ENCODE data around the gene PALLD. TPM values are rescaled to one million over a fixed set of nuclear protein-coding genes. Genes with fewer than 3 reads are reported as not detected.

Gene PALLD
- total and polyA plus RNA-seq, 2 of the 8 experiments (the other 6 are each of a cell fraction or from before 2014, with no cell fraction given), result 10.5 to 25.0 TPM

DNA sequence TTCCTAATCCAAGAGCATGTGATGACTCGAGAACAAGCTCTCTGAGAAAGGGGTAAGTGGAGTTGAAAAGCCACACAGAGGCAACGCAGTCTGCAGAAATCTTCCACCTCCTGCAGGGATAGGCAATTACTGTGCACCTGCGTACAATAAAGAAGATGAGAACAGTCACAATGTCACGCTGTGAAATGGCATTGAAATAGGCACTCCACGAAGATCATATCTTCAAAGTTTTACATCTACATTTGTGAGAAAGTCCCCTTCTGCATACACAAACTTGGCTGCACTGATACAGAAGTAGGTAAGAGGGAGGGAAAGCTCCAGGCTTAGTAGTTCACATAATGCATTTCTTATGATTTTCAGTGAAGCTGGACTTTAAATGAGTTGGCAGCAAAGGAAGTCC is 43.7 kb upstream of the PALLD start:
- 91% methylated on average over 5 of the region's 5 CpGs; no CpG with 5 or more reads in 1 of the 2 experiments for WGBS, 2 experiments (ENCODE audit: extremely low coverage in 1 of 2, insufficient coverage in 1 of 2, insufficient read length in 1 of 2, insufficient replicate concordance in 2 of 2, low coverage in 1 of 2, low lambda C conversion rate in 2 of 2, missing lambda C conversion rate in 1 of 2)
- Histone ChIP-seq H3K4ac (replicated peaks; ENCODE audit: insufficient read length, low read depth, low read length) (no peak overlapping the region), H3K14ac (ENCODE audit: insufficient read length) (no peak overlapping the region), H2BK15ac (ENCODE audit: low read length) (no peak overlapping the region), H2AFZ (ENCODE audit: low read length) (no peak overlapping the region), H3K9ac (replicated peaks in 1 of 4; ENCODE audit: extremely low read depth in 1 of 4, low read depth in 3 of 4, low read length in 3 of 4) (no peak overlapping the region), H3K23ac (ENCODE audit: insufficient read length) (no peak overlapping the region), H2BK12ac (ENCODE audit: low read depth, low read length) (no peak overlapping the region; the same call in 1 of the 2 replicates), H2AK5ac (ENCODE audit: low read depth, low read length) (no peak overlapping the region), H3K23me2 (ENCODE audit: low read depth, low read length) (no peaks in the 10 kb centered on the region), H3K79me1 (ENCODE audit: low read depth, low read length) (no peaks in the 10 kb centered on the region), H3K27ac (ENCODE audit: low read depth, low read length) (no peak overlapping the region), H4K8ac (ENCODE audit: extremely low read depth, insufficient read depth, low read length) (no peak overlapping the region), H4K5ac (ENCODE audit: insufficient read length, low read depth, low read length) (no peak overlapping the region), H3K9me3 (ENCODE audit: insufficient read depth in 2 of 2, low read depth in 1 of 2, low read length in 1 of 2) (0 out of 4 replicates have a peak, but pooled peaks cover 0 to 2% of the 10 kb centered on the region in 2 experiments), H3K4me3 (ENCODE audit: extremely low read depth in 1 of 4, insufficient read depth in 2 of 4, low read depth in 3 of 4, low read length in 4 of 4) (no peak overlapping the region), H3K4me1 (replicated peaks in 1 of 4; ENCODE audit: control insufficient read depth in 3 of 4, insufficient read depth in 4 of 4, low read length in 3 of 4) (no peaks in the 10 kb centered on the region), H3K36me3 (ENCODE audit: control insufficient read depth in 2 of 4, insufficient read depth in 4 of 4, low read length in 3 of 4) (no peaks in the 10 kb centered on the region), H2BK20ac (ENCODE audit: low read length) (no peak overlapping the region), H3K27me3 (replicated peaks in 1 of 4; ENCODE audit: control insufficient read depth in 3 of 4, extremely low read depth in 1 of 4, insufficient read depth in 3 of 4, low read length in 3 of 4) (no peaks in the 10 kb centered on the region), H4K91ac (replicated peaks; ENCODE audit: insufficient read length, low read length) (no peak overlapping the region), H2BK120ac (replicated peaks; ENCODE audit: low read depth, low read length) (no peak overlapping the region), H4K20me1 (replicated peaks in 1 of 2; ENCODE audit: control insufficient read depth in 1 of 2, insufficient read depth in 2 of 2, low read length in 2 of 2) (no peaks in the 10 kb centered on the region), H3K4me2 (ENCODE audit: insufficient read depth in 1 of 2, low read depth in 2 of 2, low read length in 2 of 2) (no peak overlapping the region), H3K56ac (replicated peaks; ENCODE audit: insufficient read length, low read depth, low read length) (no peak overlapping the region), H3K18ac (ENCODE audit: extremely low read depth, low read length) (no peak overlapping the region), H3K79me2 (ENCODE audit: control insufficient read depth in 1 of 2, insufficient read depth in 2 of 2, low read length in 2 of 2) (no peaks in the 10 kb centered on the region), H2BK5ac (ENCODE audit: low read depth, low read length) (no peak overlapping the region)
- ChIA-PET POLR2A (ENCODE audit: partially characterized antibody) (interaction anchor here (0.6 kb wide), 1 partner anchor 86 kb away, joined by 3 read pairs; no protein-coding TSS in a partner anchor), CTCF (ENCODE audit: partially characterized antibody) (interaction anchor here (1.3 kb wide), 1 partner anchor 270 kb away, joined by 3 read pairs; no protein-coding TSS in a partner anchor)
- FAIRE-seq, result no peak
- DNase-seq (ENCODE audit: low read depth in 1 of 2, low spot score in 2 of 2), result no peak
- no peak for TF ChIP-seq SP4 (IDR thresholded peaks at IDR 0.05; ENCODE audit: low read length)
- no peak for TF ChIP-seq CREB1 (IDR thresholded peaks at IDR 0.05)
- no peak for TF ChIP-seq BRCA1 (IDR thresholded peaks at IDR 0.05; ENCODE audit: low read depth, low read length)
- TF ChIP-seq NANOG (IDR thresholded peaks at IDR 0.05; ENCODE audit: insufficient read depth, low read depth, low read length, poor library complexity, severe bottlenecking), result no peak
- TF ChIP-seq SIX5 (IDR thresholded peaks at IDR 0.05; ENCODE audit: low read depth, low read length), result no peak
- no peak for TF ChIP-seq TEAD4 (IDR thresholded peaks at IDR 0.05; ENCODE audit: low read depth, low read length)
- TF ChIP-seq GABPA (IDR thresholded peaks at IDR 0.05; ENCODE audit: borderline replicate concordance, insufficient read depth, low read length), result no peak
- TF ChIP-seq CHD2 (IDR thresholded peaks at IDR 0.05; ENCODE audit: low read length), result no peak
- TF ChIP-seq, protein P1, sequence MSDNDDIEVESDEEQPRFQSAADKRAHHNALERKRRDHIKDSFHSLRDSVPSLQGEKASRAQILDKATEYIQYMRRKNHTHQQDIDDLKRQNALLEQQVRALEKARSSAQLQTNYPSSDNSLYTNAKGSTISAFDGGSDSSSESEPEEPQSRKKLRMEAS (IDR thresholded peaks at IDR 0.05), result no peak
- TF ChIP-seq EGR1 (IDR thresholded peaks at IDR 0.05; ENCODE audit: borderline replicate concordance, low read depth, low read length), result no peak
- no peak for TF ChIP-seq RBBP5 (IDR thresholded peaks at IDR 0.05; ENCODE audit: borderline replicate concordance, low read depth, low read length)
- TF ChIP-seq SIRT6 (IDR thresholded peaks at IDR 0.05; ENCODE audit: low read length), result no peak
- TF ChIP-seq EZH2 (IDR thresholded peaks at IDR 0.05; ENCODE audit: low read depth, low read length, severe bottlenecking), result no peak
- no peak for TF ChIP-seq TBP (IDR thresholded peaks at IDR 0.05; ENCODE audit: low read depth, low read length)

Measured in H1 (cell line).